GM21576 (cell line): ENCODE results near the gene PYCARD.
A peak's percentile ranks its signal among the peaks of the same experiment; 100 is the strongest.
"Not testable (repeated sequence)": the region's sequence is repeated elsewhere in the genome, so short reads cannot be mapped to it uniquely, and the experiment has no call there.

ENCODE experiments used
- ATAC-seq: cut with Tn5 transposase; IDR thresholded peaks from one replicate; pipeline ENCODE4 v1.9.1; 2021; ENCODE audit warnings: mild to moderate bottlenecking, moderate library complexity; ENCODE audit not compliant: unreplicated experiment

The PYCARD gene

DNA sequence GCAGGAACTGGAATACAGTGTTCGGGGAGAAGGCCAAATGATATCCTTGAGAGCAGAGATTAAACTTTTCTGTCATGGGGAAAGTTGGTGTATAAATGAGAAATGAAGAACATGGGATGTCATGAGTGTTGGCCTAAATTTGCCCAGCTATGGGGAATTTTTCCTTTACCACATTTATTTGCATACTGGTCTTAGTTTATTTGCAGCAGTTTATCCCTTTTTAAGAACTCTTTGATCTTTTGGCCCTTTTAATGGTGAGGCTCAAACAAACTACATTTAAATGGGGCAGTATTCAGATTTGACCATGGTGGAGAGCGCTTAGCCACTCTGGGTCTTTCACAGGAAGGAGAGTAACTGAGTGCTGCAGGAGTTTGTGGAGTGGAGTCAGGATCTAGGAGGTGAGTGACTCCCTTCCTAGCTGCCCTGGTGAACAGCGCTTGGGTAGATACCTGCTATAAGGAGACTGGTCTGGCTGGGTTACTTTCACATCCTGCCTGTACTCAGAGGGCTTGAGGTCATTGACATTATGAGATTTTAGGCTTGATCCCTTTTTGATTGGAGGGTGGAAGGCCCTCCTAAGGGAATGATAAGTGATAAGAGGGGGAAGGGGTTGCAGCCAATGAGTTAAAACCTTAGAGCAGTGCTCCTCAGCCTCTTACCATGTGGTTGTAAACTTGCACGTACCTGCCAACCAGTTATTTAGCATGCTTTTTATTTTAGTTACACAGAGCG lies 10.7 kb downstream of the PYCARD start:
- no peak for ATAC-seq

DNA sequence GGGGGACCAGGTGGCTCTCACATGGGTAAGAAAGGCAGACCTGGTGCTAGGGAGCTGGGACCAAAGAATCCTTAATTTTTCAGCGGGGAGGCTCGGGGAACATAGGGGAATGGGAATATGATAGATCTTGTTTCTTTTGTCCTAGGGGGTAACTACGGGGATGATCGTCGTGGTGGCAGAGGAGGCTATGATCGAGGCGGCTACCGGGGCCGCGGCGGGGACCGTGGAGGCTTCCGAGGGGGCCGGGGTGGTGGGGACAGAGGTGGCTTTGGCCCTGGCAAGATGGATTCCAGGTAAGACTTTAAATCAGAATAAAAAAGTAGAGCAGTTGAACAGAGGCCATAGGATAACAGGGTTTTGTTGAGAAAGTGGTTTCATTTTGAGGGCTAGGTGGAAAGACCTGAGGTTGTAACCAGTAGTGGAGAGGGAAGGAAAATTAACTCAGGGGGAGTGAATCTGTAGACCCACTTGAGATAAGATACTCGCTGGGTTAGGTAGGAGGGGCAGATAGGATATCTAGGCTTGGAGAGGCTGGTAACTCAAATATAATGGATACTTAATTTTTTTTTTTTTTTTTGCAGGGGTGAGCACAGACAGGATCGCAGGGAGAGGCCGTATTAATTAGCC lies 11.6 kb downstream of the PYCARD start:
- ATAC-seq: no peak

DNA sequence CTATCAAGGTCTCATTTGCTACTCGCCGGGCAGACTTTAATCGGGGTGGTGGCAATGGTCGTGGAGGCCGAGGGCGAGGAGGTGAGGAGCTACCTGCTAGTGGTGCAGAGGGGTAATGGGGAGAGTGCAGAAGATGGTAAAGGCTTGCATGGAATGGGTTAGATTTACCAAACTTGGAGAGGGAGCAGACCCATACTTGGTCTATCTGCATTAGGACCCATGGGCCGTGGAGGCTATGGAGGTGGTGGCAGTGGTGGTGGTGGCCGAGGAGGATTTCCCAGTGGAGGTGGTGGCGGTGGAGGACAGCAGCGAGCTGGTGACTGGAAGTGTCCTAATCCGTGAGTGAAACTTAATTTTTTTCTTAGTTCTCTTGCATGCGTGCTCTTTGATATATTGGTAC lies 12.5 kb downstream of the PYCARD start:
- no peak for ATAC-seq

DNA sequence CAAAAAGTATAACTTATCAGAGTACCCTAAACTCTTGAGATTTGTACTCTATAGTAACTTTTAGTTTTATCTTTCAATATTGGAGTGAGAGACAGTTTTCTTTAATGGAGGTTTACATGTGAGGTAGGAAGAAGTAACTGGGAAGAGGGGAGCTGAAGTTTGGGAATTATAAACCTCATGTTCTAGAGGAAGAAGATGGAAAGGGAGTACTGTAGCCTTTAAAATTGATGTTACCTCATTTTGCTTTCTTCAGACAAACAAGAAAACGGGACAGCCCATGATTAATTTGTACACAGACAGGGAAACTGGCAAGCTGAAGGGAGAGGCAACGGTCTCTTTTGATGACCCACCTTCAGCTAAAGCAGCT lies 13.2 kb downstream of the PYCARD start:
- ATAC-seq: no peak

DNA sequence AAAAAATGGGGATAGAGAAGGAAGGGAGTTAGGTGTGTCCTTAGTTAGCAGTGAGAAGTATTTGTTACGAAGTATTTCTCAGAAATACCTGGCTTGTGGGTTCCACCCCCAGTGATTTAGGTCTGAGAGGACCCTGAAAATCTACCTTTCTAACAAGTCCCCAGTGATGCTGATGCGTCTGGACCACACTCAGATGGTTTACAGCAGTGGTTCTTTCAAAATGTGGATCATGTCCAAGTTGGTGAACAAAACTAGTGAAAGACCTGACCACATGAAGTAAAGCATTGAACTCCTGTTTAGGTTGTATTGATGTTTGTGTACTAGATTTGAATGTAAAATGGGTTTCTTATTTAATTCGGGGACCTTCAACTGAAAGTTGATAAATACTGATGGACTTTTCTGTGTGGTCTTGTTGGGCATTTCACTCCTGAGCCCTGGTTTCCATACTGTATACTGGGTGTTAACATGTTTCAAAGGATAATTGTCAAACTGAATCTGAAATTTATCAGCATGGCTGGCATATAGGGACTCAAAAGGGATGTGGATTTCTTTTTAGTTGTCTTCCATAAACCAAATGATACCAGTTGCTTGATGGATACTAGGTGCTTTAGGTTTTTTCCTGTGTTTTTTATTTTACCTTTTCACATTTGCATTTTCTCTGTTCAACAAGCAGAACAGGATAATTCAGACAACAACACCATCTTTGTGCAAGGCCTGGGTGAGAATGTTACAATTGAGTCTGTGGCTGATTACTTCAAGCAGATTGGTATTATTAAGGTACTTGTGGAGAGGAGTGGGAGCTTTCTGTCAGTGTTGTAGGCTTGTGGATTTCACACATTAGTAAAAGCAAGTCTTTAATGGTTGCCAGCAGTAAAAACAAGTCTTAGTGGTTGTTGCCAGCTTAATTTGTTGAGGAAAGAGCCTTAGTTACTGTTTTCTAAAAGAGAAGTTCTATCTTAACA lies 13.8 kb downstream of the PYCARD start:
- ATAC-seq: no peak

DNA sequence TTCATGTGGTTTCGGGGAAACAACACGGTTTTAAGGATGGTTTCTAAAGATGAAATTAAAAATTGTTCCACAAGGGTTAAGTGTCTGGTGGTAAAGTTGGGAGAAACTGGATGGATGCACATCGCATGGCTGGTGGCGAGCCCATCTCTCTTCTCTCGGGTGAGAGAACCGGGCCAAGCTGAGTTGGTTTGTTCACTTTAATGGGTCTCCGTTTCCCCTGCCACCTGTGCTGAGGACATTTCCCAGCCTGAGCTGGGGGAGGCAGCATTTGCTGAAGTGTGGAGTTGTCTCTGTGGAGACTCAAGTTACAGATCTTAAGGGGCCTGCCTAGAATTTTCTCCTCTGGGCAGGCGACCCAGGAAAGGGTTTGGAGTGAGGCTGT lies 14.8 kb downstream of the PYCARD start:
- no peak for ATAC-seq

DNA sequence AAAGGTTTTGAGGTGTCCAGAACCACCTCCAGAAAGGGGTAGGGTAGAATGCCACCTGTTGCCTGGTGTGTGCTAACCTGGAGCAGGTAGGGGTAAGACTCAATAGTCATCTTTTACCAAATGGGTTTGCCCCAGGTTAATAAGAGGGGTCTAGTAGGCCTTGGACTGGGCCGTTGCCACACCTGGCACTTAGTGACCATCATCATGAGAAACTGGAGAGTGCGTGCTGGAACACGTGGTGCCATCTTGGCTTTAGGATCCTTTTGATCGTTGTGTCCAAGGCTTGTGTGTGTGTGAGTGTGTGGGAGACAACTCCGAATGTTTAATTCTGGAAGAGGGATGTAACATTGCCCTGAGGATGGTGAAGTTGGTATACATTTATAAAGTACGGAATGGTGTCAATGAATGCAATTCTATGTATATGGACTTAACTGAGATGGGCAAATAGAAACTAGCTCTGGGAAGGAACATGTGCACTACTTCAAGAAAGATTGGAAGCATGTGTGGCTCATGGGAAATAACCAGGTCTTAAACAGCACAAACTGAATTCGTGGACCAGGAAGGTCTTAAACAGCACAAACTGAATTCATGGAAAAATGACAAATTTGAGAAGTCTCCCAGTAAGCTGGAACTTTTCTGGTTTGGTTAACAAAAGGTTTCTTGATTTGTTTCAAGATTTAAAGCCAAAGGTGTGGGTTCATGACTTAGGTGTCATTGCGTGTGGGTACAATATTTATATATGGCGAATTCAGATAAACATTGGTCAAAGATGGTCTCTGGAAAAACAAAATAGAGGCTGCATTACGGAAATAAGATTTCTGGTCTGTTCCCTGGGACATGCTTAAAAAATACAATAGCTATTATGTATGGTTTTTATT lies 15.4 kb downstream of the PYCARD start:
- ATAC-seq: no peak

DNA sequence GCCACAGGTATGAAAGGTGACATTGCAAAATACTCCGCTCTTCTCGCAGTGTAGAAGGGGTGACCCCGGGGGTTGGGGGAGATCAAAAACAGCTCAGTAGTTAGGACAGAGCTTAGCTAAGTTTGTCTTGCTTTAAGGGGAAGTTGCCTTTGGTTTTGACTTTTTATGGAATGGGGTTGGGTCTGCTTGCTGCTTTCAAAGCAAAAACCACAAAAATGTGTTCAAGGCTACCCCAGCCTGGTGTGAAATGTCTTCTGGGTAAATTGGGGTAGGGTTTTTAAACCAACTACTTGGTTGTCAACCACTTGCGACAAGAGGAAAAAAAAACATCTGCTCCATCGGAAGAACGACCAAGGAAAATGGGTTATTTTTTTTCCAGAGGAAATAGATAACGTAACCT lies 16.4 kb downstream of the PYCARD start:
- ATAC-seq: no peak

DNA sequence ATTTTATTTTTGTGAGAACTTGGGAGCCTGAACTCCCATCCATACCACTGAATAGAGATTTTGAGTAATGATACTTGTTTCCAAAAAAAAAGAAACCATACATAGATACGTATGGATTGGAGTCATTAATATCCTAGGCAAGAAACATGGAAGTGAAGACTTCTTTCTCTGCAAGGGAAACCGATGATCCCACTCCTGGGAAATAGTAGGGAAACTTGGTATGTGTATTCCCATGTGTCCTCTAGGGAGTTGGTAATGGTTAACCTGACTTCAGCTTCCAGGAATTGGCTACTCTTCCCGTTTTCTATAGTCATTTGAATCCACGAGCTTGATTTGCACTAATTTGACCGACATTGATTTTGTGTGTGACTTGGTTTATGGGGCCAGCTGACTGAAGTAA lies 17.2 kb downstream of the PYCARD start:
- ATAC-seq: no peak

DNA sequence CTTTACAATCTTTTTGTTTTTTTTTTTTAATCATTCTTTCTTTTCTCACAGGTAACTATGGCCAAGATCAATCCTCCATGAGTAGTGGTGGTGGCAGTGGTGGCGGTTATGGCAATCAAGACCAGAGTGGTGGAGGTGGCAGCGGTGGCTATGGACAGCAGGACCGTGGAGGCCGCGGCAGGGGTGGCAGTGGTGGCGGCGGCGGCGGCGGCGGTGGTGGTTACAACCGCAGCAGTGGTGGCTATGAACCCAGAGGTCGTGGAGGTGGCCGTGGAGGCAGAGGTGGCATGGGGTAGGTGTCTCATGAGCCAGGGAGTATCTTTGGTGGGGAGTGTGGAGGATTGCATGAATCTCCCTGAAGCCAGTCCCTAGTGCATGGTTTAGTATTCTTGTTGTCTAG lies 17.7 kb downstream of the PYCARD start:
- ATAC-seq: no peak

DNA sequence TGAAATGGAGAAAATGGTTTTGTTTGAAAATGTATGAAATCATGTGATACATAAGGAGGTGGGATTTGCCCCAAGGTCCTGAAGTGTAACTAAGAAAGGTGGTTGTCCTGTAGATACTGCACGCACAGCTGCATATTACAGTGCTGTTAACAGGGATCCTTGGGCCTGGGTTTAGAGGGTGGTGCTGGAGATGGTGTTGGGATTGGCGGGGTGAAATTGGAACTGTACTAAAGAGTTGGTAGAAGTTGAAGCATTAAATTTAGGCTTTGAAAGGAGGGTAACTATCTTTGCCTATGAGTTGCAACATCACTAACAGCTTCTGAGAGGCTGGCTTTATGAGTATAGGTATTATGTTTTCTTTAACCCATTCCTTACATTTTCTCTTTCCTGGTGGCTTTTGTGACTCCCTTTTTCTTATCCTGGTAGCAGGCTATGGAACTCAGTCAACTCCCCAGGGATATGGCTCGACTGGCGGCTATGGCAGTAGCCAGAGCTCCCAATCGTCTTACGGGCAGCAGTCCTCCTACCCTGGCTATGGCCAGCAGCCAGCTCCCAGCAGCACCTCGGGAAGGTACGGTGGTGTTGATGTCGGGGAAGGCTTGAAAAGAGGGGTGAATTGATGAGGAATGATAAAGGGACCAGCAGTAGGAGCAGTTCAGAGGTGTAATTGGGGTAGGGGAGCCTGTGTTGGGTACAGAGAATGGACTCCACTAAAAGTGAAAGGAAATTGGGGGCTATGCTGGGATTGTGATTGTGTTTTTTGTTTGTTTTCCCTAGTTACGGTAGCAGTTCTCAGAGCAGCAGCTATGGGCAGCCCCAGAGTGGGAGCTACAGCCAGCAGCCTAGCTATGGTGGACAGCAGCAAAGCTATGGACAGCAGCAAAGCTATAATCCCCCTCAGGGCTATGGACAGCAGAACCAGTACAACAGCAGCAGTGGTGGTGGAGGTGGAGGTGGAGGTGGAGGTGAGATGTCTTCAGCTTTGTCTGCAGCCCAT lies 18.8 kb downstream of the PYCARD start:
- ATAC-seq: no peak

DNA sequence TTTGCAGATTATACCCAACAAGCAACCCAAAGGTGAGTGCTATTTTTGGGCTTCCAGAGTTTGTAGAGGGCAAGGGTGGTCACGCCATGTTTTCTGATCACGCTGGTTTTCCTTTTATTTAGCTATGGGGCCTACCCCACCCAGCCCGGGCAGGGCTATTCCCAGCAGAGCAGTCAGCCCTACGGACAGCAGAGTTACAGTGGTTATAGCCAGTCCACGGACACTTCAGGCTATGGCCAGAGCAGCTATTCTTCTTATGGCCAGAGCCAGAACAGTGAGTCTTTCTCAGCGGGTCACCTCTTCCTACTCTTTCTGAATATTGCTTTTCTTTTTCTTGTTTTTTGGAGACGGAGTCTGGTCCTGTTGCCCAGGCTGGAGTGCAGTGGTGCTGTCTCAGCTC lies 20.2 kb downstream of the PYCARD start:
- no peak for ATAC-seq

DNA sequence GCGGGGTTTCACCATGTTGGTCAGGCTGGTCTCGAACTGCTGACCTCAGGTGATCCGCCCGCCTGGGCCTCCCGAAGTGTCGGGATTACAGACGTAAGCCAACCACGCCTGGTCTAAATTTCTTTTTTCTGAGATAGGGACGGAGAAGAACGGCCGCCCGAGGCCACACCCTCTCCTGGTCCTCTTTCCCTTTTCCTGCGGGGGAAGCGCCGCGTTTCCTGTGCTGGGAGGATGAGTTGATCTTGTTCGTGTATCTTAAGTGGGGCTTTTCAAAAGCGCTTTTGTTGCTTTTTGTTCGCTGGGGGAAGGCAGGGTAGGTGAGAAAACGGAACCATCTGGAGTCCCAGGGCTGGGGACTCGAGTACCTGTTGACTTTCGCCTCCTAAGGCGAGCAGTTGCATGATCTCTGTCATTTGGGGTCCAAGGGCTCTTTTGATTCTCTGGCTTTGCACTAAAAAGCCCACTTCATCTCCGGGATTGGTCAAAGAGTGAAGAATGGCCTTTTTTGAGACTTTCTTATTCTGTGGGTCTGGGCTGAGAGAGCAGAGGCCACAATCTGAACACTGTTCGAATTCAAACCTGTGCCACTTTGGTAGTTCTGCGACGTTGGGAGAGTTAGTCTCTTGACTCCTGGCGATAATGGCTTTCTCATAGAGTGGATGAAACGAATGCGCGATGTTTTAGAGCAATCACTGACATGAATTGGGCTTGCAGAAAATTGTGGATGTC lies 21.3 kb downstream of the PYCARD start:
- no peak for ATAC-seq

DNA sequence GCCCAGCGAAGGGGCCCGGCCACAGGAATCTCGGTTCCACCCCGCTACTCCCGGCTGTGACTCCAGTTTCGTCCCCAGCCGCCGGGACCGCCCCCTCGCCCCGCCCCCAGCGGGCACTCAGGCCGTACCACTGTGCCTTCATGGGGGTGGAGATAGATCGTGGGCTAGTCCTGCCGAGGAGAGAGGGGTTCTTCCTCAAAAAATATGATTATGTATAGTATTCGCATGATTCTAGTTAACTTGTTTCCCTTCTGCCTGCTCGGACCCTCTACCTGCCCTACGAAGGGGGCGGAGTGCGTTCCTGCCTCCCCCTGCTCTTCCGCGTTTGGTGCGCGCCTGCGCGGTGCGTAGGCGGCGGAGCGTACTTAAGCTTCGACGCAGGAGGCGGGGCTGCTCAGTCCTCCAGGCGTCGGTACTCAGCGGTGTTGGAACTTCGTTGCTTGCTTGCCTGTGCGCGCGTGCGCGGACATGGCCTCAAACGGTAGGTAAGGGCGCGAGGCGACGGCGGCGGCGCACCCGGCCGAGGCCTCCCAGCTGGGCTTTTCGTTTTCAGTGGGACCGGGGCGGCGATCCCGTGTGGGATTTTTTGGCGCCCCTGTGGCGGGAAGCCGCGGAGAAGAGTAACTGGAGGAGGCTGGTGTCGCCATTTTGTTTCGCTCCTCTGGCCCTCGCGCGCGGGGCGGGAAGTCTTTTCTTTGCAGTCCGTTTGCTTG lies 22.7 kb downstream of the PYCARD start, which contains the start of gene FUS:
Gene FUS (plus strand): TSS at position 393 of the 713 bp plus-strand sequence. CDS start 76 bp downstream, at position 469.
- ATAC-seq: peak; percentile 49

DNA sequence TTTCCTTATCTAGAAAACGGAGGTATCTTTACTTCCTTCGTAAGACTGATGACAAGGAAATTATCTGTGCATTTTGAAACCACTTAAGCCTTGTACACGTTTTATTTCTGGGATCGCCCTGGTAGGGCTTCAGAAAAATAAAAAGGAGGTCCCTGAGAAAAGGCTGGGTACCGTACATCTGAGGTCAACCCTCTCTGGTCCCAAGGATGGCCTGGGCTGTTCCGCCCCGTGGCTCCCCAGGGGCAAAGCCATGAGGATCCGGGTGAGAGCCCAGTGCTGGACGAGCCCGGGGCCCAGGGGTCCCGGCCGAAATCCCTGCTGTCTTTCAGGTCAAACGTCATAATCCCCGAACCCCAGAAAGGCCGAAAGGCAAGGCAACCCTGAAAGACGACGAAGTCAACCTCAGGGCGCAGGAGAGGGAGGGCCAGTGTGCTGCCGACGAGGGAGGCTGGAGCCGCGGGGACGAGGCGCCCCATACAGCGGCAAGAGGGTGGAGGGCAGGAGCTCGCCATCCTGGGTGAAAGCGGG lies 23.3 kb downstream of the PYCARD start:
- ATAC-seq: peak; percentile 6

DNA sequence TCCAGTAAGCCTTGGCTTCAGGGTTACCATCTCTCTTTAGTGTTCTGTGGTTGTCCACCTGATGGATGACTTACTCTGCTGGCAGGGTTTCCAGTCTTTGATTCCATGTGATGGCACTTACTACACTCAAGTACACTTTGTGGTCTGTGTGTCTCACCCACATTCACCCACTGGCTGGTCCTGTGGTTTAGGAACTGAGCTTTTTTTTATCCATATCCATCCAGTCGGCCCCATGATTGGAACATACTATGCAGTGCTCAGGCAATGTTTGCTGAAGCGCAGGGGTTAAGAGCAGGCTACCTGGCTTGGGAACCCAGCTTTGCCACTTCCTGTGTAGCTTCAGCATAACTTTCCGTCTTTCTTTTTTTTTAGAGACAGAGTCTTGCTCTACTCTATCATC lies 25.4 kb downstream of the PYCARD start:
- ATAC-seq: no peak

DNA sequence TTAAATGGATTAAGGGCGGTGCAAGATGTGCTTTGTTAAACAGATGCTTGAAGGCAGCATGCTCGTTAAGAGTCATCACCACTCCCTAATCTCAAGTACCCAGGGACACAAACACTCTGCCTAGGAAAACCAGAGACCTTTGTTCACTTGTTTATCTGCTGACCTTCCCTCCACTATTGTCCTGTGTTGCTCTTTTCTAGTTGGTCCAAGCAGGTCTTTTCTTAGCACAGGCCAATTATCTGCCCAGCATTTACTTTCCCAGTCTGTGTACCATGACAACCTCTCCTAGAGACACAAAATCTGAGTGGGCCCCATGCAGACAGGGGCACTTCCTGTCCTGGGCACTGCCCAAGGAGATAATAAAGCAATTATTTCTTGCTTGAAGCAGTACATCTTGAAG lies 32.5 kb downstream of the PYCARD start:
- not testable (repeated sequence) for ATAC-seq

DNA sequence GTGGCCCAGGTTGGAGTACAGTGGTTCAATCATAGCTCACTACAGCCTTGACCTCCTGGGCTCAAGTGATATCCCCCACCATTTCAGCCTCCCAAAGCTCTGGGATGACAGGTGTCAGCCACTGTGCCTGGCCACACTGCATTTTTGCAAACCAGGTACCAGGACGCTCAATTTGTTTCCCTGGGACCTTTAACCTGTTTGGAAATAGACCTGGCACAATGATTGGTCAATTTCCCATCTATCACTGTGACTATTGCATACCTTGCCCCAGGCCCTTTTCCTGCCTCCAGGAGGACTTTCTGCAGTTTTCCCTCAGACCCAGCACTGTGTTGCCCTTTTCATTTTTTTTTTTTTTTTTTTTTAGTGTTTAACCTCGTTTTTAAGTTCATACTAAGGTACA lies 33.7 kb downstream of the PYCARD start:
- no peak for ATAC-seq
